Hematopoietic multipotent progenitor cell (in vitro differentiated cells): ENCODE results near the gene SUGP2. TPM values are rescaled to one million over a fixed set of nuclear protein-coding genes. Genes with fewer than 3 reads are reported as not detected.
A peak's percentile ranks its signal among the peaks of the same experiment; 100 is the strongest.

ENCODE experiments used
- DNase-seq, 3 donors: peaks; one replicate each; pipeline ENCODE4 v3.0.0-alpha.2; 2011 to 2015; ENCODE audit warnings: low read depth in 2 of 3, low spot score in 2 of 3
- total RNA-seq: library from RNA; depleted of rRNA; stranded (reverse); fragments of >200 nt; gene quantifications from one replicate; pipeline ENCODE4 v1.2.3, GENCODE V29; 2012

SUGP2 gene
- total RNA-seq = 33.7 TPM

DNA sequence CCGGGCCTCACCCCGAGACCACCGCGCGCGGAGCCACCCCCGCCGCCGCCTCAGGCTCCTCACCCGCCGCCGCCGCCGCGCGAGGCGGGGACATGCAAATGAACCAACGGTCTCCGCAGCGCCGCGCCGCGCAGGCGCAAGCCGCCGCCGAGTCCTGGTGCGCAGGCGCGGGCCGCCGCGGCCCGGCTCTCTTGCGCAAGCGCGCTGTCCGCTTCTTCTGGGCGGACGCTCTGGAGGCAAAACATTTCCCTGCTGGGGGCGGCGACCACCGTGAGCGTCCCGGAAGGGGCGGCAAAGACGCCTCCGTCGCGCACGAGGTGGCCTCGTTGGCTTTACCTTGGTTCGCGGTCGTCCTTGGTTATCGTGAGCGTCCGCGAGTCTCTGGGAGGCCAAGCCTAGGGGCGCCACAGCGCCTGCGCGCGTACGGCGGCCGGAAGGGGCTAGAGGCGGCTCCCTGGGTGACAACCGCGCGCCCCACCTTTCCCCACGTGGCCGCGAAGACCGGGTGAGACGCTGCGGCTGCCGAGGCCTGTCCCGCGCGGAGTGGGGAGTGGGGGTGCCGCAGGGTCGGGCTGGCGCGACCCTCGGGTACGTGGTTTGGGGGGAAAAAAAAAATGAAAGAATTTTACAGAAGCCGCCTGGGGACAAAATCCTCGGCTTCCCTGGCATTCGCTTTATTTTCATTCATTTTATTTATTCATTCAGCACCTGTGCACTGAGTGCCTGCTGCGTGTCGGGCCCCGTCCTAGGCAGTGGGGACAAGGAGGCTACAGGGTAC lies at the start of gene SUGP2, which contains the start of gene ARMC6:
SUGP2 (minus strand) TSS at position 92 of the 778 bp plus-strand sequence. CDS start 2,446 bp downstream, outside the sequence.
ARMC6 (plus strand) TSS at position 178 of the 778 bp plus-strand sequence. CDS start 607 bp downstream, outside the sequence.
- peak; percentile 92 to 96 (median 93) for DNase-seq

DNA sequence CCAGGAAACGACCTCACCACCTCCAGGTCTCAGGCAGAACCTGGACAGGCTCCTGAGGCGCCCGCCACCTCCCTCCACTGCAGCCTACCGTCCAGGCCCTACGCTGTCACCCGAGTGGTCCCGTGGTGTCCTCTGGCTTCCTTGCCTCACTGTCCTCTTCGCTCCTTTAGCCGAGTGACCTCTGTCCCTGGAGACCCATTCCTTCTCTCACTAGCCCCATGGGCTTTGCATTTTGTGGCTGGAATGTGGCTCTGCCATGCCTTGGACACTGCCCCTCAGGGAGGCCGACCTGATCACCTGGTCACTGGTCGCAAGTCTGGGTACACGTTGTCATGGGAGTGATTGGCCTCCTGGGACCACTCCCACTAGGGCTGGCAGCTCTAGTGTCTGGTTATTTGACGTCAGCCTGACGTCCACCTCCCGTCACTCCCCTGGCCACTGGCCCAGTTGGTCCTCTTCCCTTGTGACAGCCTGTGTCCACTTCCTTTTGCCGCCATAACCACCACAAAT lies 48.4 kb upstream of the SUGP2 start:
- DNase-seq = no peak

DNA sequence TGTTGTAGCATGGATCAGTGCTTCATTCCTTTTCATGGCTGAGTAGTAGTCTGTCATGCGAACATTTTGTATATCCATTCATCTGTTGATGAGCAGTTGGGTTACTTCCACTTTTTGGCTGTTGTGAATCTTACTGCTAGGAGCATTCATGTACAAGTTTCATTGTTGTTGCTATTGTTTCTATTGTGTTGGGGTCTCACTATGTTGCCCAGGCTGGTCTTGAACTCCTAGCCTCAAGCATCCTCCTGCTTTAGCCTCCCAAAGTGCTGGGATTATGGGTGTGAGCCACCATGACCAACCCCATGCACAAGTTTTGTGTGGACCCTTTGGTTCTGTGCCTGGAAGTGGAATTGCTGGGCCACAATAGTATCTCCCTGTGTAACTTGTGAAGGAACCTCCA lies 46.3 kb upstream of the SUGP2 start:
- DNase-seq = no peak

DNA sequence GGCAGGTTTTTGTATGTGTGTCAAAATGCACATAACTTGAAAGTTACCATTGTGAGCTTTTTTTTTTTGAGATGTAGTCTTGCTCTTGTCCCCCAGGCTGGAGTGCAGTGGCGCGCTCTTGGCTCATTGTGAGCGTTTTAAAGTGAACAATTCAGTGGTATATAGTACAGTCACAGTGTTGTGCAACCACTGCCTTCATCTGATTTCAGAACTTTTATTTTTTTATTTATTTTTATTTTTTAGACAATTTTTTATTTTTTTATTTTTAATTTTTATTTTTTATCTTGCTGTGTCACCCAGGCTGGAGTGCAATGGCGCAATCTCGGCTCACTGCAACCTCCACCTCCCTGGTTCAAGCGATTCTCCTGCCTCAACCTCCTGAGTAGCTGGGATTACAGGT lies 45.5 kb upstream of the SUGP2 start:
- no peak for DNase-seq

DNA sequence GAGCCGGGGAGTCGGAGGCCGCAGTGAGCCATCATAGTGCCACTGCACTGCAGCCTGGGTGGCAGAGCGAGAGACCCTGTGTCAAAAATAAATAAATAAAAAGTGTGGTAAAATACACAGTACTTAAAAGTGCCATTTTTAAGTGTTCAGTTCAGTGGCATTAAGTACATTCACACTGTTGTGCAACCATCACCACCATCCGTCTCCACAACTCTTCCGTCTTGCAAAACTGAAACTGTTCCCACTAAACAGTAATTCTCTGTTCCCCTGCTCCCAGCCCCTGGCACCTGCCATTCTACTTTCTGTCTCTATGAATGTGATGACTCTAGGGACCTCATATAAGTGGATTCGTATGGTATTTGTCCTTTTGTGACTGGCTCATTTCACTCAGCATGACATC lies 43.8 kb upstream of the SUGP2 start:
- no peak for DNase-seq

DNA sequence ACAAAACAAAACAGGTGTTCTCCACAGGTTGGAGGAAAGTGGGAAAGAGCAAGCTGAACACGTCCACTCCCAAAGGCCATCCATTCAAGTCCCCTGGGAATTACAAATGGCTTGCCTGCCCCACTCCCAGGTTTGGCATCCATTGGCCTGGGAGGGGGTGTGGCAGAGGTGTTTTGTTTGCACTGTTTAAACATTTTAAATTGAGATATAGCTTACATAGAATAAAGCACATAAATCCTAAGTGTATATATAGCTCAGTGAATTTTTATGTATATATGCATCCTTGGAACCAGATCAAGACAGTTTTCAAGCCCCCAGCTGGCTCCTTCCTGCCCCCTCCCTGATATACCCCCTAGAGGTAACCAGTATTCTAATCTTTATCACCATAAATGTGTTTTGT lies 43.2 kb upstream of the SUGP2 start:
- DNase-seq = no peak

DNA sequence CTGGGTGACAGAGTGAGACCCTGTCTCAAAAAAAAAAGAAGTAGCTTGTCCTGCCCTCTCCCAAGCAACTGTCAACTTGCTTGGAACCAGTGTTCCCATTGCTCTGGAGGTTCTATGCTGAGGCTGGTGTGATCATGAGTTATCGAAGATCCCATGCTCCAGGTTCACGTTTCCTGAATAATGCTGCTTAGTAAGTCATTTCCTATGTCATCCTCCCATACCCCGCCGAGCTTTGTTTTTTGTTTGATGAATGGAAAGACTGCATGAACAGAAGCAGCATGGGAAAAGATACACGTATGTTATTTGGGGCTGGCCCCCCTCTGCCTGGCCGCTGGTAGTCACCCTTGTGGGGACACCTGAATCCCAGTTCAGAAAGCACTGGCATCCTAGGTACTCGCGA lies 41.8 kb upstream of the SUGP2 start:
- no peak for DNase-seq

DNA sequence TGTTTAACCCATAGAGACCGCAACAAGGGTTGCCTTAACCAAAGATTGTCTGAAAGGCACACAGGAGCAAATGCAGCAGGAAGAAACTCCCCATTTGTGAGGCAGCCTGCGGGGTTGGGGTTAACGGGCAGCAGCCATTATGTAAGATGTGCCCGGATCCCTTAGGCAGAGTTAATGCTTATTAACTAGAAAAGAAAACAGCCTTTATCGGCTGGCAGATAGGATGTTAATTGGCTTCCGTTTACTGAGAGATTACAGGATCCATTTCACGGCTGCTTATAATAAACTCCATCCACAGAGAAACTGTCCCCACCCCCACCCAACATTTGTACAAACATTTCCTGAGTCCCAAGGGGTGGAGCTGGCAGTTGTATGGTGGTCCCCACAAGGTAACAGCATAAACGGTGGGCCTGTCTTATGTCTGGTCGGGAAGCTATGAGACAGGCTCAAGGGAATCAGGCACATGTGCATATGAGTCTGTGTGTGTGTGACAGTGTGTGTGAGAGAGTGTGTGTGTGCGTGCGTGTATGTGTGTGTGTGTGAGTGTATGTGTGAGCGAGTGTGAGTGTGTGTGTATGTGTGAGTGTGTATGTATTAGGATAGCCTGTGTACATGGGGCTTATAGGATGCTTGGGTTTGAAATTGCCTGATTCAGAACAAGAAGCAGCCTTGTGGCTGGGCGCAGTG lies 41.0 kb upstream of the SUGP2 start:
- DNase-seq = no peak

DNA sequence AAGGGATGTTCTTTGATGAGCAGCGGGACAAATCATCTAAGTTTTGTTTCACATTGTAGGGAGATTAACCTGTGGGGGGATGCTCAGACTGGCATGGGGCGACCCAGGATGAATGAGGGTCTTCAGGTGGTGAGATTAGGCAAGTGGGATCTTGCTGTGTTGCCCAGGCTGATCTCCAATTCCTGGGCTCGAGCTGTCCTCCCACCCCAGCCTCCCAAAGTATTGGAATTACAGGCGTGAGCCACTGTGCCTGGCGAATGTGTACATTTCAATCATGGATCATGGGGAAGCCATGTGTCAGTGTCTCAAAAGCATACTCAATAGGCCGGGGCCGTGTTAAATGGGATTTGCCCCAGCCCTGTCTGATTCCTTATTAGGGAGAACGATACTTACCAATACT lies 38.6 kb upstream of the SUGP2 start:
- no peak for DNase-seq

DNA sequence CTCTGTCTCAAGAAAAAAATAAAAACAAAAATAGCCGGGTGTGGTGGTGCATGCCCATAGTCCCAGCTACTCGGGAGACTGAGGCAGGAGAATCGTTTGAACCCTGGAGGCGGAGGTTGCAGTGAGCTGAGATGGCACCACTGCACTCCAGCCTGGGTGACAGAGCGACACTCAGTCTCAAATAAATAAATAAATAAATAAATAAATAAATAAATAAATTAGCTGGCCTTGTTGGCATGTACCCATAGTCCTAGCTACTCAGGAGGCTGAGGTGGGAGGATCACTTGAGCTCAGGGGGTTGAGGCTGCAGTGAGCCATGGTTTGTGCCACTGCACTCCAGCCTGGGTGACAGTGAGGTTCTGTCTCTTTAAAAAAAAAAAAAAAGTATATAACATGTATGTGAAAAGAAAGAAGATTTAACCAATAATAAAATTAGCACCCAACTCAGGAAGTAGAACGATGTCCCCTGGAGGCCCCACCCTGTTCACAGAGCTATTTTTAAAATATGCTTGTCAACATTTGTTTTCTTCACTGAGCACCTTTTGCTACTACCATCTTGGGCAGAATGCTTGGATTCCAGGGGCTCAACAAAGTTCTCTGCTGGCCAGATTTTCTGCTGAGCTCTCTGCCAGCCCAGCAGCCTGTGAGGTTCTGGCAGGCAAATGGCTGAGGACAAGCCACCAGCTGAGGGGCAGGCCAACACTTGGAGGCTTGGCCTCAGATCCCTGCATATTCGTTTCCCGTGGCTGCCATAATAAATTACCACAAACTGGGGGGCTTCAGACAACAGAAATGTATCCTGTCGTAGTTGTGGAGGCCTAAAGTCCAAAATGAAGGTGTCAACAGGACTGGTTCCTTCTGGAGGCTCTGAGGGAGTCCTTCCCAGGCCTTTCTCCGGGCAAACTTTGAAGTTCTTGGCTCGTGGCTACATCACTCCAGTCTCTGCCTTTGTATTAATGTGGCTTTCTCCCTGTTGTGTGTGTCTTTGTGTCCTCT lies 35.6 kb upstream of the SUGP2 start:
- DNase-seq = no peak

DNA sequence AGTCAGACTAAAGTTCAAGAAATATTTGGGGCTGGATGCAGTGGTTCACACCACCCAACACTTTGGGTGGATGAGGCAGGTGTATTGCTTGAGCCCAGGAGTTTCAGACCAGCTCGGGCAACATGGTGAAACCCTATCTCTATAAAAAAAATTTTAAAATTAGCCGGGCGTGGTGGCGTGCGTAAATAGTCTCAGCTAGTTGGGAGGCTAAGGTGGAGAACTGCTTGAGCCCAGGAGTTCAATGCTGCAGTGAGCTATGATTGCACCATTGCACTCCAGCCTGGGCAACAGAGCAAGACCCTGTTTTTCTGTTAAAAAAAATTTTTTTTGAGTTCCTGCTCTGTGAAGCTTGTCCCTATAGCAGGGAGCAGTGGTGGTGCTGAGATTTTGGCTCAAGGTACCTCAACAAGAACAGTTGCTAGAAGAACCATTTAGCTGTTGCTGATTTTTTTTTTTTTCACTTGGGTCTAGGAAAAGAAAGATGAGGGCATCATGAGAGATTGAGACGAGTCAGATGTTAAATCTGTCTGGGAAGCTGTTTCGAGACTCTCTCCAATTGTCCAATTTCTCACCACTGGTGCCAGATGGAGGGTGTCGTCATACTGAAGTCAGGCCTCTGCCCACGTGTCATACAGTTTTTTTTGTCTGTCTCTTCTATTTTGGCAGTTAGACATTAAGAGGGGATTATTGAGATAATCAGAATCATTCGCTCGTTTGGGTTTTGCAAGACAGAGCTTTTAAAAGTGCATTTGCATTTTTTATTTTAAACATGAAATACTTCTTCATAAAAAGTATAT lies 34.2 kb upstream of the SUGP2 start:
- DNase-seq = no peak

DNA sequence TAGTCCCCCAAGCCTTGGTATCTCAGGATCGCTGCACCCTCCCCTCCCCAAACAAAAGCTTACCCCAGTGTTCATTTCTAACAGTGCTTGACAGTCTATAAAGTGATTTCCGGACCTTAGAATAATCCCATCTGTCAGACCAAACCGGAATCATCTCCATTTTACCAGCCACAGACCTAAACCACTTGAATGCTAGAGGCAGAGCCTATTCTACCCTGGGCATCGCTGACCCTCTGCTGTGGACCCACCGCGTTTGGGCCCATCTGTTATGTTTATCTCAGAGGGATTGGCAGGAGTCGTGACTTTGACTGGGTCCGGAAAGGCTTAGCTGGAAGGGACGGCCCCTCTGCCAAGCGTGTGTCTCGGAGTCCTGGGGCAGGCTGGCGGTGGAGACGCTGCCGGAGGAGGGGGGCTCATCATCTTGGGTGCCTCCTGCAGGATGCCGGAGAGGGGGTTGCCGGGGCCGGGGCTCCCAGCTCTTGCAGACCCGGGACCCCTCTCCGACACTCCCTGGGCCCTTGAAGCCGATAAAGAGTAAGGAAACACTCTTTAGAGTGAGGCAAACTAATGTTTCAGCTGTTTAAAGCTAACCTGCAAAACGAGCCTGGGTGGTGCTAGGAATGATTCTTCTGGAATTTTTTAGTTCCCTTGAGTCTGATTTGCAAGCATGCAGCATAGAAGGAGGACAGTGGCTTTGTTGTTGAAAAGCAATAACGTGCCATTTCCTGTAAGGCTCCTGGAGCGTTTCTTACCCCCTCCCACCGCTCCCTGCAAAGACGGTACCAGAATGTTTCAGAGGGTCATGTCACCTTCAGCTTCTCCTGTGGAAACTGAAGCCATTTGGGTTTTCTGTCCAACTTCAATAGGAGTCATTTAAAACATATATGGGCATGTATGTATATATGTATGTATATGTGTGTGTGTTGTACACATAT lies 31.8 kb upstream of the SUGP2 start:
- DNase-seq = peak in 1 of 3 donors; percentile 24

DNA sequence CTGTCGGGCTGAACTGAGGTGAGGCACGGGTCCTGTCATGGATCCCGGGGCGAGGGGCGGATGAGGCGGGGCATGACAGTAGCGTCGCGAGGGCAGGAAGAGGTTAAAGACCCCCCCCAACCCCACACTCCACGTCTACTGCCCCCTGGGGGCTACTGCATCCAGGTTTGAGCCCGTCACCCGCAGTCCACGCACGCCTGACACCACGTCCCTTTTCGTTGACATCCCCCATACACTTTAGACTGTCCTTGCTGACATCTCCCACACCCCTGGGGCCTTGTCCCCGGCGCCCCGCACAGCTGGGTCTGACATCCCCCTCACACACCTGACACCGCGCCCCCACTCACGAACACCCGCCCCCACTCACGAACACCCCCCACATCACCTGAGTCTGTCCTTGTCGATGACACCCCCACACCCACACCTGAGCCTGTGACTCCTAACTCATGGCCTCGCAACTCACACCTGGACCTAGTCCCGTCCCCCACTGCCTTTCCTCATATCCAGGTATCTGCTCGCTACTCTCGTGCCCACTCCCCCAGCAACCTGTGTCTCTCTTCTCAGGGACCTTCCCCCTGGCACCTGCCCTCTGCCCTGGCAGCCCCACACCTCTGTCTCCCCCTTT lies 30.9 kb upstream of the SUGP2 start:
- DNase-seq = peak in 2 of 3 donors; percentile 87 to 91

DNA sequence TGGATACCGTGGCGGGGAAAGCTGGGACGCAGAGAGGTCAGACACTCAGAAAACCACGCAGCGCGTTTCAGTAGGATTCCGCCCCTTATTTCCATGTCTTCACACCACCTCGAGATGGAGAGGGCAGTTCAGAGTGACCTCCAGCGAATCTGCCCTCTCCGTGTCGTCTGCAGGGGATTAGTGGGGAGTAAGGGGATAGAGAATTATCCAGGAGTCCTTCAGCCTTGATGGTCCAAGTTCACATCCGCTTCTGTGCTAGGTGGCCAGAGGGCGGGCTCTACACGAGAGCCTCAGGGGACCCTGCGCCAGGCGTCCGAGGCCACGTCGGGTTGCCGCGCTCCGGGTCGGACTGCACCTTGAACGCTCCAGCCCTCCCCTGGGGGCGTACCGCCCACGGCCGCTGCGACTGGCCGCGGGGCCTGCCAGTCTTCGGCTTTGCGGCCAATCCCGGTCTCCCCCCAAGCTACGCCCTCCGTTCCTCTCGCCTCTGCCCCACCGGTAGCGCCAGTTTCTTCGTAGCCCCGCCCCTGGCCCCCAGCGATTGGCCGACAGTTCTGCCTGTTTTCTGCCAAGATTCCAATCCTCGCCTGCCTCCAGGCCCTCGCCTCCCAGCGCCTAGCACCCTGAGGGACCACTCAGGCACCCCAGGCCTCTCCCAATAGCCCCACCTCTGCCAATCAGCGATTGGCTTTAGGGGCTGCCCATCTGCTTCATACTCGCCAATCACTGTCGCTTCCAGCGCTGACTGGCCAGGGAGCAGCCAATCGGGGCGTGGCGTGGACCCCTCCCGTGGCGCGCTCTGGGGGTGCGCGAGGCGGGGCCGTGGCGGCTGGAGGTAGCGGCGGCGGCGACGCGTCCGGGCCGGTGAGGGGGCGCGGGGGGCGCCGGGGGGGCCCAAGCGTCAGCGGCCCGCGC lies 30.1 kb upstream of the SUGP2 start, which contains the start of gene SLC25A42:
SLC25A42 (plus strand) TSS at position 812 of the 915 bp plus-strand sequence. CDS start 32,131 bp downstream, outside the sequence.
- DNase-seq = peak; percentile 95 to 100 (median 100)

DNA sequence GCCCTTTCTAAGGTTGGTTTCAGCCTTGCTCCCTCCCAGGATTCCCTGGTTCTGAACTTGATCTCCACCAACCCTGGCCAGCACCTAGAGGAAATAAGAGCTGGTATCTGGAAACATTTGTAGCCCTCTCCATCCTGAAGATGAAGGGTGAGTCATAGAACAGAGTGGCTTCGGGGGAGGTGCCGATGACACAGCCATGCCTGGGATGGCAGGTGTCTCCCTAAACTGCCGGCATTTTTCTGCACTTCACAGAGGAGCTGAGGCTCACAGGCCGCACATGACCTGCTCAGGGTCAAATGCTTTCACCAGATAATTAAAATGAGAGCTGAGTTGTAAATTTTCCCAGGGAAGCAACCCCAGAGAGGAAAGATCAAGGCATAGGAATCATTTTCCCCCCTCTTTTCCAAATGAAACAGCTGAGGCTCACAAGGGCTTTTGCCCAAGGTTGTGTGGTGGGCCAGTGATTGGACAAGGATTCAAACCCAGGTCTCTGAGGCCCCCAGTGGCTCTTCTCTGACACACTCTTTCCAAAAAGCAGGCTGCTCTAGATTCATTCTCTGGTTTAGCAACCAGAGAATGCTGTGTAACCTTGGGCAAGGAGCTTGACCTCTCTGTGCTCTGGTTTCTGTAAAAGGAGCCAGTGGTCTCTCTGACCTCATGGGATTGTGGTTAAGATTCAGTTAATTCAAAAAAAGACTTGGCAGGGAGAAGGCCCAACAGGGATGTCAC lies 29.3 kb upstream of the SUGP2 start:
- DNase-seq = no peak

DNA sequence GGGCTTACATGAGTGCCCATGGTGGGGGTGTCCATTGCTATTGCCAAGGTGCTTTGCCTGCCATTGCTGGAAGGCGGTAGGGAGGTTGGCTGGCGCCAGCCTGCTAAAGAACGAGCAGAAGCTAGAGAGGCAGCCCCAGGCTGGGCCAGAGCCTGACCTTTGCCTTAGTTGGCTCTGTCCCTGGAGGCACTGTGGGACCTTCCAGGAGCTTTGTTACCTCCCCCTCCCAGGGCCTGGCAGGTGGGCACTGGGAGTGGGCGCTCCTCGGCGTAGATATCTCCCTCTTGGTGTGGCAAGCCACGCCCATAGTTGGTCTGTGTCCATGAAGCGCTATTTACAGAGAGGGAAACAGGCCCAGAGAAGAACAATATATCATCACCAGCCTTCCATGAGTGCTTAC lies 28.2 kb upstream of the SUGP2 start:
- DNase-seq = no peak
